ENCODE results near the gene EEFSEC.
A peak's percentile ranks its signal among the peaks of the same experiment; 100 is the strongest.

The EEFSEC gene

DNA sequence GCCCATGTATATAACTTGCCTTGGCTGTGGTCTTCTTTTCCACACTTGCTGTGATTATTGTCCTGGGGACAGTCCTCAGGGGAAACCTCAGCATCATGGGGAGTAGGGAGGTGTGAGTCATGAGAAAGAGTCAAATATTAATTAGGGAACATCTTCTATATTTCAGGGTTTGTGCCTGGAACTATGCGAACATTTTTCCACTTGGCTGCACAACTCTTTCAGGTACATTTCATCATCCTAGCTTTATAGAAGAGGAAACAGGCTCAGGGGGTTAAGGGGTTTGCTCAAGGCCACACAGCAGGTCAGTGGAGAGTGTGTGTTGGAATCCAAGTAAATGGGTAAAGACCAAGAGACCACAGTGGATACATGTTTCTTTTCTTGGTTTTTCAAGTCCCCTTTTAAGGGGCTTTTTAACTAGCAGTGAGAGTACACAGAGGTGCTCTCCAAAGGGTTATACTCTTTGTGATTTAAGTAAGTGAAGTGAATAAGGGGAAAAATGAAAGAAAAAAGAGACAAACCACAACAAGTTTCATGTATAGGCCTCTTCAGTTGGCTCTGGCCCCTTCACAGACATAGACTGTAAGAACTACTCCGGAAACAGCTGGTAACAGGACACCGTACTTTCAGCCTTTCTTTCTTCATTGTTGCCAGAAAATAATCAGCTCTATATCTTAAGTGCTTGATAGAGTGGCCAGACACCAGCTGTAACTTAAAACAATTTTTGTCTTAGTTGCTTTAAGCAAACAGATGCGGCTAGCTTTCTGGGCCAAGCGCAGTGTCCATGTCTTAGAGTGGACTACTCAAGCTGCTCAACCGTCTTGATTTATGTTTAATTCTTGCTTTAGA lies 64.6 kb downstream of the EEFSEC start:
- Mint-ChIP-seq H3K36me3 (ENCODE audit: low read depth) (no peaks in the 10 kb centered on the region), H3K27me3 (ENCODE audit: low read depth) (no peaks in the 10 kb centered on the region), H3K9me3 (peaks cover 2% of the 10 kb centered on the region), H3K4me1 (peaks cover 54% of the 10 kb centered on the region), H3K27ac (peak overlapping the region; percentile 92 to 96 (median 94)), H3K4me3 (peak overlapping the region in 2 of 3 experiments; percentile 32)
- no peak for TF ChIP-seq CTCF (IDR thresholded peaks at IDR 0.05; ENCODE audit: unreplicated experiment in 3 of 3)

DNA sequence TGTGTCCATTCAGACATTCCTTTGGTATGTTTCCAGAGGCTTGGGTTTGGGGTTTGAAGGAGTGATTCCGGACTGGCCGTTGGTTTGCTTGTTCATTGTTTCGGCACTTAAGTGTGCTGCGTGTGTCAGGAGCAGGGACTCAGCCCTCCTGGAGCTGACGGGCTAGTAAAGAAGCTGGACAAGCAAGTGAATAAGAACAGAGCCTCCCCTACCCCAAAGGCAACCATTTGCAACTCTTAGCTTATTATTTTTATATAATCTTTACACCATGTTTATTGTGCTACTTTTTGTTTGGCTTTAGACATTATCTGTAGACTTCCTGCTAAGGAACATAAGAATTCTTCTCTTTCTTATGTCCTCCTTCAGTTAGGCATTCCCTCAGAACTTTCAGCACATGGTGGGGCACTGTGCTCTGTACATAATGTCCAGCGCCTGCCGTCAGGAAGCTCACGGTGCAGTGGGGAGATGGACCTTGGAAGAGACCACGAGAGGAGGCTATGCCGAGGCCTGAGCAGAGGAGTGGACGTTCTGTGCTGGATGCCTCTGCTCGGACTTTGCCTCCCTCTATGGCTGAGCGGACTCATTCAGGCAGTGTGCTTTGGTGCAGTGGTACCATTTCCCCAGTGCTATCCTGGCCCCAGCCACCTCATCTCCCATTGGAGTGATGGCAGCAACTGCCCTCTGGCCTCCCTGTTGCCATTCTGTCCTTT lies 65.4 kb downstream of the EEFSEC start:
- H3K36me3 Mint-ChIP-seq (ENCODE audit: low read depth) = no peaks in the 10 kb centered on the region
- peaks cover 53% of the 10 kb centered on the region for H3K4me1 Mint-ChIP-seq
- peak overlapping the region in 1 of 3 experiments; percentile 32 for H3K4me3 Mint-ChIP-seq
- peaks cover 2% of the 10 kb centered on the region for H3K9me3 Mint-ChIP-seq
- H3K27me3 Mint-ChIP-seq (ENCODE audit: low read depth) = no peaks in the 10 kb centered on the region
- no peak for TF ChIP-seq CTCF (IDR thresholded peaks at IDR 0.05; ENCODE audit: unreplicated experiment in 3 of 3)
- peak overlapping the region; percentile 92 to 96 (median 94) for H3K27ac Mint-ChIP-seq

DNA sequence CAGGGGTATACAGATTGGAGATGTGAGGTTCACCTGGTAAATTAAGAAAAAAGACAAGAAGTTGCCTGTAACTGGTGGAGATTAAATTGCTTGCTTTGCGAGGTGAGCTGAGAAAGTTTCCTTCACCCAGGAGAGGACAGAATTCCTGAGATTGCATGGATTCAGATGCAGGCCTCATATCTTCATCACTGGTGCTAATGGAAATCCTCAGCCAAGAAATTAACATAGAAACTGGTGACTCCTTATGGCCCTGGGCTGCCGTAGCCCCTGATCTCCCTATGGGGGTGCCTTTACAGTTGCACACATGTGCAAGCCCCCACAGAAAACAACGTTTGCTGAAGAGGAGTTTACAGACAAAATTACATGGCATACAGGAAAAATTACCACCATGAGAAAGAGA lies 68.0 kb downstream of the EEFSEC start:
- no peak overlapping the region for H3K4me3 Mint-ChIP-seq
- TF ChIP-seq CTCF (IDR thresholded peaks at IDR 0.05; ENCODE audit: unreplicated experiment in 3 of 3) = no peak
- H3K27me3 Mint-ChIP-seq (ENCODE audit: low read depth) = no peaks in the 10 kb centered on the region
- H3K36me3 Mint-ChIP-seq (ENCODE audit: low read depth) = peaks cover 6% of the 10 kb centered on the region
- peaks cover 50% of the 10 kb centered on the region for H3K4me1 Mint-ChIP-seq
- peak overlapping the region in 1 of 3 experiments; percentile 96 for H3K27ac Mint-ChIP-seq
- peaks cover 2% of the 10 kb centered on the region for H3K9me3 Mint-ChIP-seq

DNA sequence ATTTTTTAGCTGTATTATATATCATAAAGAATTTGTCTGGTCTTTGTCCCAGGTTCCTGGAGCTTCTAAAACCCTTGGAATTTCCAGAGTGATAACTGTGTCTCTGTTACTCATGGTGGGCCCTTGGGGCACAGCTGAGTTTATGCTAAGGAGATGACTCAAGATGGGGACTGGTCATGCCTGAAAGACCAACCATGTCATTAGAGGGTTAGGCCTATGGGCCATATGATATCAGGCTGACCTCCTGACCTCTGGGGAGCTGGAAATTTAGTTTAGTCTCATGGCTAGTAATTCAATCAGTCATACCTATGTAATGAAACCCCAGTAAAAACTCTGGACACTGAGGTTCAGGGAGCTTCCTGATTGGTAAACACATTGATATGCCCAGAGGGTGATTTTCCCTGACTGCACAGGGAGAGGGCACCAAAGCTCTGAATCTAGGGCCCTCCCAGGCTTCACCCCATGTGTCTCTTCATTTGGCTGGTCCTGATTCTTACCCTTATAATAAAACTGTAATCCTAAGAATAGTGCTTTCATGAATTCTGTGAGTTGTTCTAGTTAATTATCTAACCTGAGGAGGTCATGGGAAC lies 69.6 kb downstream of the EEFSEC start:
- Mint-ChIP-seq H3K4me3 (no peak overlapping the region), H3K36me3 (ENCODE audit: low read depth) (peaks cover 6% of the 10 kb centered on the region), H3K9me3 (peaks cover 2% of the 10 kb centered on the region), H3K4me1 (peaks cover 50% of the 10 kb centered on the region), H3K27me3 (ENCODE audit: low read depth) (no peaks in the 10 kb centered on the region), H3K27ac (peak overlapping the region in 1 of 3 experiments; percentile 35)
- TF ChIP-seq CTCF (IDR thresholded peaks at IDR 0.05; ENCODE audit: unreplicated experiment in 3 of 3) = no peak

DNA sequence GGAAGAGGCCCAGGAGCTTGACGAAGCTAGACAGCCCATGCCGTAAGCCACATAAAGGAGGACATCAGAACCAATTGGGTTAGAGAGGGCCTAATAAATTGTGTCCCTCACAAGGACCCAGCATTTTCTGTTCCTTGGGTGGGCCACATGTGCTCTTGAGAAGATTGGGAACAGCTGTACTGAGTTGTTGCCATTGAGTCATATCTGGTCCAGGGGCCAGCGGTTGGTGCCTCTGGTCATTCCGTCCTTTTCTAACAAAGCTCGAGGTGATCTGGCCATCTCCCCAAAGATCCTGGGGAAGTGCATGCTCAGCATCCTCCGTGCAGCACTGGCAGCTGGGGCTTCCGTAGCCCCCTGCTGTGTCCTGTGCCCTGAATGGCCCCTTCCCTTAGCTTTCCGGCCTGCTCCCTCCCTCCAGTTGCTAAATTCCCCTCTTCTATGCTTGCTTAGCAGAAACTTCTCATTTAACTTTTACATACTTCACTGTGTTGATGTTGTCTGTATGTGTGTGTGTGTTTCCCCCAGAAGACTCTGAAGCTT lies 73.0 kb downstream of the EEFSEC start:
- Mint-ChIP-seq H3K4me3 (no peak overlapping the region), H3K9me3 (peaks cover 2% of the 10 kb centered on the region), H3K27ac (peak overlapping the region; percentile 69 to 99 (median 79)), H3K27me3 (ENCODE audit: low read depth) (no peaks in the 10 kb centered on the region), H3K36me3 (ENCODE audit: low read depth) (peaks cover 6% of the 10 kb centered on the region), H3K4me1 (peaks cover 57% of the 10 kb centered on the region)
- no peak for TF ChIP-seq CTCF (IDR thresholded peaks at IDR 0.05; ENCODE audit: unreplicated experiment in 3 of 3)

Data from nephron (organoid).